NCI-H1417 treated with DMSO at 0.1 percent for 48 hours (cell line): ENCODE data around the gene CDC42EP3.

ENCODE experiments used
- DNase-seq: peaks from one replicate; lab custom pipeline; 2025; lab: John Stamatoyannopoulos, UW

The CDC42EP3 gene

DNA sequence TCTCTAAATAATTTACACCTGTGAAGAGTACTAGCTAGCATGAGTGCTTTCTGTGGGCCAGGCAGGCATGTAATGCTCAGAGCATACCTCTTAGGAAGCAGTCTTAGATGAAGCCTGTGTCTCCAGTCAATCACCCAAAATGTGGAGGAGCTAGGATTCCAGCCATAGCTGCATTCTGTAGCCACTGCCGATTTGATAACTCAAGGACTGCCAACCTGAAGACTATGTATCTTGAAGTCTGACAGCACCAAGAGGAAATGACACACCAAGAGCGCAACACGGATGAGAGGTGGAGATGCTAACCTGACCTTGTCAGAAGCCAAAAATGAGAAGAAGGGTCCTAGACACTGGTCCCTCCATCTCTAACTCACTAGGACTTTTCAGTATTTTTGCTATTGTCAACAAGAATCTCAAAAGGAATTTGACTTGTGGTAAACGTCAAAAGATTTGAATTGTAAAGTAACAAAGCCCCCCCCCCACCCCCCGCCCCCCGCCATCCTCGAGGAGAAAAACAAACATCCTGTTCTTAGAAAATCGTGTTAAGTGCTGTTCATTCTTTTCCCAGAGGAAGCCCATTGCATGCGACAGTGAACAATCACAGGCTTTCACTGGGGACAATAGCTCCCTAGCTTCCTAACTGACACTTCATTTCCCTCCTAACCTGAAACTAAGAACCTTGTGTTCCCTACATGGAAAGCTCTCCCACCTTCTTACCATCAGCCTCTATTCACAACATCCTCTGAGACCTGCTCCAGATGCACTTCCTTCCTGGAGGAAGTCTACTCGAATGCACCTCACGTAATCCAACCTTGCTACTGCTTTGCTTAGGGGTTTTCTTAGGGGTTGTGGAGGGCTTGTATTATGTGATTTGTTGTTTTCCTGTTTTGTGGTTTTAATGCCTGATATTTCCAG, 14.7 kb downstream of the CDC42EP3 start:
- peak; percentile 18 for DNase-seq

DNA sequence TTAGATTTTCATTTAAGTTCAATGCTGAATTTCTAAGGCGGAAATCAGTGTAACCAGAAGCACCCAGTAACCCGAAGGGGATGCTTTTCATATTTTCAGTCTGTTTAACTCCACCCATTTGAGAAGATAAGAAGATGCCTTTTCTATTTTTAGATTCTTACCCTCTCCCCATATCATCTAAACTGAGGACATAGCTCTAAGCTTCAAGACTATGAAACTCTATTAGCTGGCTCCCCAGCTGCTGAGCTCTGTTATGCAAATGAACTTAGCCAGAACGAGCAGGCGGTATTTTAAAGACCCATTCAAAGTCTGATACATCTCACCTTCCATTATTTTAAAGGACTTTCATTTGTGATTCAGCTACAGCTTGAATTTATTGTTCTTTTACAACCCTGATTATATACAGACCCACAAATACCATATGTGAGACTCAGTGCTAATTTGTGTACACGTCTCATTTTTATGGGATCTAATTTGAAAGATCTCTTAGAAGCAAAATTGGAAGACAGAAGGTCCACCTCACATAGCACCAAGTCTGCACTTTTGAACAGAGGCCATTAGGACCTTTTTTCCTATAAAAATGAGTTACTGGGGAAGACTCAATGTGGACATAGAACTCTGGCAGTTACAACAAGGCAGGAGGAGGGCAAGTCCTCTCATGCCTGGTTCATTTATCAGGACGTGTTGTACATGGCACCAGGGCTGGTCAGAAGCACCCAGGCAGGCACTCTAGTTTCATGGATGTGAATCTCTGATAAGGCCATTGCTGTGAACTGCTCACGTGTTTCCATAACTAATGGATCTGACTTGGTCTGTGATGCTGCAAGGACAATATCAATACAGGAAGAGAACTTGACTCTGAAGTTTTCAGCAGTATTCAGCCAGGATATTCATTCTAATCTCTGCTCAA, 16.3 kb downstream of the CDC42EP3 start:
- DNase-seq: no peak

DNA sequence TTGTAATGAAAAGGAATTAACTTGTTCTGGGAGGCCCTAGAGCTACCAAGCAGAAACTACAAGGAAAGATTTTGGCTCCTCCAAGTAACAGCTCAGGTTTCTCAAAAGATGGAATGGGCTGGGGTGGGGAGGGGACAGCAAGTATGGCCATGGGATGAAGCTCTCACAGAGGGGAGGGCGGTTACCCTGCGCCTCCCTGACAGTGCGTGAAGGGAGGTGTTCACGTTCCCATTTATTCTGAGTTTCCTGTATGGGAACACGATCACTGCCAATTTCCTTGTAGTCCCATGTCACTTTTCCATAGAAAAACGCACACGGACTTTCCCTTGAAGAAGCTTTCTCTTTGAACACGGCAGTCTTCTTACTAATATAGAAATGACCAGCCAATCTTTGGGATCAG, 17.0 kb downstream of the CDC42EP3 start:
- no peak for DNase-seq

GRCh38 chr2:37653805-37654378, 17.6 kb downstream of the CDC42EP3 start:
- DNase-seq: no peak

GRCh38 chr2:37653093-37653492, 18.3 kb downstream of the CDC42EP3 start:
- DNase-seq: no peak

GRCh38 chr2:37652199-37652640, 19.2 kb downstream of the CDC42EP3 start:
- DNase-seq: no peak

DNA sequence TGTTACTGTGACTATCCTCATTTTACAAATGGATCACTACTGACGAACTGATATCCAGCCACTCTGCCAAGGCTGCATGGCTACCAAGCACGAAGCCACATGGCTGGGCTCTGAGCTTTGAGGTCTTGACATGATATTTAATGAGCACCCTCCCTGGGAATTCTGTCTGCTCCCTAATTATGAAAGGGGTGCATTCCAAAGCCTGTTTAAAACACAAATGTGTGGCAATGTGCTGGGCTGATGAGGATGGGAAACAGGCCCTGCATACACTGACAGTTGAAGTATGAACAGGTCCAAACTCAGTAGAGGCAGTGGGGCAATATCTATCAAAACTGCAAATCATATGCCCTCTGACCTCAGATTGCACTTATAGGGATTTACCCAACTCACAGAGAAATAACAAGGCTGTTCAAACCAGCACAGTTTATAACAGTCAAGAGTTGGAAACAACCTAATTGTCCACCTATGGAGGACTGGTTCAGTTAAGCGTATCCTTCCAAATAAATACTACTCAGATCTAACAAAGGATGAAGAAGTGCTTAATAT, 20.8 kb downstream of the CDC42EP3 start:
- DNase-seq: no peak

DNA sequence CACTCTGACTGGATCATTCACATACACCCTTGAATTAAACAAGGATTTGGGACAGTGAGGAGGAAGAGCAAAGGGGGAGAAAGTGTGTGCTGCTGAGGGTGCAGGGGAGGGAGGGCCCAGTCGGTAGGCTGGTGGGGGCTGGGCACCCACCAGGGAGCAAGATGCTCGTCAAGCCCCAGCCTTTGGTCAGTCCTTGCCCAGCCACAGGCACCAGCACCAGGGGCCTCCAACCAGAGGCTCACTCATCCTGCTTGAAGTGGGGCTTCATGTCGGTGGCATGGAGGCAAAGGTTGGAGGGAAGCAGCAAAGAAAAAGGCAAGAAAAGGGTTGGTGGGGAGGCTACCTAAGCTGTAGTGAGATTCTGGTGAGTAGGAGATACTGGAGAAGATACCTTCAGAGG, 21.9 kb downstream of the CDC42EP3 start:
- no peak for DNase-seq

- no peak for DNase-seq
Measured at GRCh38 chr2:37648331-37649011, 23.0 kb downstream of the CDC42EP3 start.

GRCh38 chr2:37647971-37648330, 23.5 kb downstream of the CDC42EP3 start:
- DNase-seq: no peak

GRCh38 chr2:37645836-37646235, 25.6 kb downstream of the CDC42EP3 start:
- no peak for DNase-seq

DNA sequence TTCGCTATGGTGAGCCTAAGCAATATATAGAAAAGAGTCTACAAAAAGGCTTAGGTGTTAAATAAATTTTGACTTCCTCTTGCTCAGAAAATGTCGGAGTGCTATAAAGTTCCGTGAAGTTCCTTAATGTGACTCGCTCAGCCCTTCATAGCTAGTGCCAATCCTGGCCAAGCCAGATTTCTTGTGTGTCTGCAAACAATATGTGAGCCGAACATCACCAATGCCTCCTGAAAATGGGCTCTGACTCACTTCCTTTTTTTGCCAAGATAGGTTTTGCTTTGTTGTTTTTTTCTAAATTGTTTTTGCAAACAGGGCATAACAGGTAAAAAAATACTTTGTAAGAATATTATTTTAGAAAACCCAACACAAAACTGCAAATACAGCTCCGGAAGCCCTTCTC, 26.1 kb downstream of the CDC42EP3 start:
- DNase-seq: no peak

DNA sequence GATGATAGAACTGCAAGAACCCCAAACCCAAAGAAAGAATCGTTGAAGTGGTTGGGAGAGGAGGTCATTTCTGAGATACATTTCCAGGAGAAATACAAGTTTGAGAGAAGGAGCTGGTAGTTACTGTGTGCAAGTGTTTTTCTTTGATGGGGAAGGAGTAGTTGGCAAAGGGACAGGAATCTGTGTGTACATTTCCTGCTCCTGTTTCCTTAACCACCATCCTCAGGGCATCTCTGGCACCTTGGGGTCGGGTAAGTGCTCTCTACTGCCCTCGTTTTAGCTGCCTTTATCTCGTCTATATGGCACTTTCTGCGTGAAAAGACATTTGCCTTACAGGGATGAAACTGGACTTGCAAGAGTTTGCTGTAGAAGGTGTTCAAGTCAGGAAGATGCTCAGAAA, 27.3 kb downstream of the CDC42EP3 start:
- DNase-seq: no peak

DNA sequence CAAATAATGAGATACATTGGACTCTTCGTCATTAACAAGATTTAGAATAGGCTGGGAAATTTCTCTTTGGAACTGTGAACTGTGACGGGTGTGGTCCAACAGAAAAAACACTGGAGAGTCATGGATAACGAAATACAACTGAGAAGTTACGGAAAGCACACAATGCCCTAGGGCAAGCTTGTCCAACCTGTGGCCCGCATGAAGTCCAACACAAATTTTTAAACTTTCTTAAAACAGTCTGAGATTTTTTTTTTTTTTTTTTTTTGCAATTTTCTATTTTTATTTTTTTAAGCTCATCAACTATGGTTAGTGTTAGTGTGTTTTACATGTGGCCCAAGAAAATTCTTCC, 27.7 kb downstream of the CDC42EP3 start:
- no peak for DNase-seq

- peak; percentile 81 for DNase-seq
Measured at GRCh38 chr2:37642907-37643729, 28.3 kb downstream of the CDC42EP3 start.

DNA sequence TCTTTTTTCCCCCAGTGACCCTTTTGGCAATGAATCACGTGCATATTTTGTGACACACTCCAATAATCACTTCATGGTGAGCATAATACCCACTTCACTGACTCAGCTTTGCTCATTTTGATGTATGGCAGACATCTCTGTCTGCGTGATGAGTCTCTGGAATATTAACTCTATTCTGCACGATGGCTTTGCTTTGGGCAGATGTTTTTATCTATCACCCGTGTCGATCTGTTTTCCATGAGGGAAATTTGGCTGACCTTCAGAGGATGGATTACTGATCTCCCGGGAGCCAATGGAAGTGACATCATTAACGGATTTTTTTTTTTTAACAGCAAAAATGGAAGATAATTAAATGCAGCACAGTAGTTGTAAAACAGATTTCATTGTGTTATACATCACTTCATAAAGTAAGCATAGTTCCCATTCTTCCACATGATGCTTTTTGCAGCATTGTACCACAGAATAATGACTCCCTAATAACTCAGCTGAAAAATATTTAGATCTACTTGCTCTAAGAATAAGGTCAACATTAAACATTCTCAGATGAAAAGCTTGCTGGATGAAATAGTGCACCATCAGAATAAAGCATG, 29.8 kb downstream of the CDC42EP3 start:
- no peak for DNase-seq

GRCh38 chr2:37639631-37640030, 31.8 kb downstream of the CDC42EP3 start:
- DNase-seq: no peak

DNA sequence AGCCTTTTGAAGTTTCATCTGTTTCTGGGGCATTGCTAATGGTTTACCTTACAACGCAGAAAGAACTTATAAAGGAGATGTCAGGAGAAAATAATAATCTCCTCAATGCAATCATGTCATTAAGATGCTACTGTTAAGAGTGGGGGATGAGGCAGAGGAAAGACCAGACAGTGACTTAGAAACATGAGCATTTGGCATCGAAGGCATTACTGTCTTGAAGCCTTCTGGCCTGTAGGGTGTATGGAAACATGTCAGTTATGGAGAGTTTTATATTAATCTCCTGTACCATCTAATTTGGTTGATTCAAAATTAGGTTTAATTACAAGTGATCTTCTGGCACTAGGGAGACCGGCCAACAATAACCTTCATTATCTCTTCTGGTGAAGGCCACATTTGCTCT, 32.5 kb downstream of the CDC42EP3 start:
- DNase-seq: no peak

- no peak for DNase-seq
Measured at GRCh38 chr2:37637985-37638384, 33.5 kb downstream of the CDC42EP3 start.

- DNase-seq: no peak
Measured at GRCh38 chr2:37637190-37637860, 34.1 kb downstream of the CDC42EP3 start.
